ENCODE data around the gene IL25. TPM values are rescaled to one million over a fixed set of nuclear protein-coding genes. Genes with fewer than 3 reads are reported as not detected.

IL25 gene
- total RNA-seq, 1 donor from 2014 or later: not detected

DNA sequence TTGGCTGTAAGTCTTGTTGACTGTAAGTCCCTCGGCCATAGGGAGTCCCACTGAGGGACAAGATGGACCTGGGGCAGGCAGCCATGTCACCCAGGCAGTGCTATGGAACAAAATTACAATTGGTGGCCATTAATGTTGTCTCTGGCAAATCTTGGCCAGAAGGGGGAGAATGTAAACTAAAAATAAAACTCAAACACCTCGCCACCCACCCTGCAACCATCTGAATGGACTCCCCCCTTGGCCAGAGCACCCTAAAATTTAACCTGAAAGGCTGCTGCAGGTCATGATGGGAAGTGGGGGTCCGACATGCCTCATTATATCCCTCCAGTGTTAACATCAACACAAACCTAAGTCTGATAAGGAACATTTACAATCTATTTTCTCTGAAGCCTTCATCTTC is 28.1 kb upstream of the IL25 start:
- Mint-ChIP-seq H3K4me1 (ENCODE audit: low read depth, unreplicated experiment) (peaks cover 6% of the 10 kb centered on the region), H3K4me3 (ENCODE audit: unreplicated experiment) (no peak overlapping the region), H3K27me3 (ENCODE audit: unreplicated experiment) (peaks cover 3% of the 10 kb centered on the region), H3K27ac (ENCODE audit: unreplicated experiment) (no peak overlapping the region), H3K36me3 (ENCODE audit: unreplicated experiment) (peaks cover 5% of the 10 kb centered on the region), H3K9me3 (ENCODE audit: unreplicated experiment) (peaks cover 4% of the 10 kb centered on the region)
- no peak for TF ChIP-seq CTCF (IDR thresholded peaks at IDR 0.05; ENCODE audit: partially characterized antibody, unreplicated experiment)
- no peak for DNase-seq

DNA sequence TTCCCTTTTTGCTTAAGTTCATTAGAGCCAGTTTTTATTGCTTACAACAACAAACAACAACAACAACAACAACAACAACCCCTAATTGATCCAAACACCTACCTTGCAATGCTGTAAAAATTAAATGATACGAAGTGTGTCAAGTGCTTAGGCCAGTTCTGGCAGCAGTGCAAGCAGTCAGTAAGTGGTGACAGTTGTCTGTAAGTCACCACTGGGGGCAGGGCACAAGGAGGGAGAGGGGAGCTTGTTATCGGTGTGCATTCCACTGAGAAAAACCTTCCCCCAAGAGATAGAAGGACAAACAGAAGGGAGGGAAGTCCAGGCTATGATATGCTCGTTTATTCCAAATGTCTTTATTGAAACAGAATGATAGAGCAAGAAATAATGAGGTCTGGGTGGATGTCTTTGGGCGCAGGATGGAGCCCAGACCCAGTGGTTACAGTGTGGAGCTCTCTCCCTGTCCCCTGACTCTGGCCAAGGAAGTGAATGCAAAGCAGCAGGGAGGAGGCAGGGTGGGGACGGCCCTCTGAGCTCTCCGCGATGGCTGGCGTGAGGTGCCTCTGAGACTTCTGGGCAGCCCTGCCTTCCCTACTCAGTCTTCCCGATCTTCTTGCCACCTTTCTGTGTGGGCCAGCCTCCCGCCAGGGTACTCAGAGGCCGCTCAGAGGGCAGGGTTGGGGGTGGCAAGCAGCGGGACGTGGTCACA is 26.5 kb upstream of the IL25 start:
- Mint-ChIP-seq H3K27ac (ENCODE audit: unreplicated experiment) (peak overlapping the region; percentile 2), H3K4me3 (ENCODE audit: unreplicated experiment) (no peak overlapping the region), H3K36me3 (ENCODE audit: unreplicated experiment) (peaks cover 9% of the 10 kb centered on the region), H3K27me3 (ENCODE audit: unreplicated experiment) (peaks cover 8% of the 10 kb centered on the region), H3K9me3 (ENCODE audit: unreplicated experiment) (peaks cover 9% of the 10 kb centered on the region), H3K4me1 (ENCODE audit: low read depth, unreplicated experiment) (peaks cover 12% of the 10 kb centered on the region)
- no peak for DNase-seq
- no peak for TF ChIP-seq CTCF (IDR thresholded peaks at IDR 0.05; ENCODE audit: partially characterized antibody, unreplicated experiment)

DNA sequence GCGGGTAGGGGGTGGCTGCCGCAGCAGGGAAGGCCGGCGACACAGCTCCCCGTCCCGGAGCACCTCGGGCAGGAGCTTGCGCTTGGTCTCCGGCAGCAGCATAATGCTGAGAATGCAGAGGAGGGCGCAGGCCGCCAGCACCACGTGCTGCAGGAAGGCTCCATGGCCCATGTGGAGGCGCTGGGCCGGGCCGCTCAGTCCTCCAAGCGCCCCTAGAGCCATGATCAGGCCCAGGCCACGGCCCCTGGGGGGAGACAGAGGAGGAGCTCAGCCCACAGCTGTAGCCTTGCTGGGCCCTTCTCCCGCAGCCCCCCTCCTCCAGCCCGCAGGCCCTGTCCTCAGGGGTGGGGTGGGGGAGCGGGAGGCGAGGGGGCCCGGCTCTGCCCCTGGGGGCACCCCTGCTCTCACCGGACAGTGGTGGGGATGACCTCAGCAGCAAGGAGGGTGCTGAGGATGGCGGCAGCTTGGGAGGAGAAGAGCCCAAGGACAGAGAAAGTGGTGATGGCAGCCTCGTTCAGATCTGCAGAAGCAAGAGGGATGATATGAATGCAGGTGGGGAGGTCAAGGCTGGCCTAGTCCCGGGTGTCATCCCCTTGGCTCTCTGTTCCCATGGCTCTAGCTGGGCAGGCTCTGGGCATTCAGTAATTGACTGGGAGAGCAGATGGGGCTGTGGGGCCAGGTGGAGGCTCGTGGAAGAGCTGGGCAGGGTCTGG is 25.8 kb upstream of the IL25 start:
- H3K27me3 Mint-ChIP-seq (ENCODE audit: unreplicated experiment): peaks cover 10% of the 10 kb centered on the region
- peaks cover 12% of the 10 kb centered on the region for H3K36me3 Mint-ChIP-seq (ENCODE audit: unreplicated experiment)
- DNase-seq: no peak
- H3K4me1 Mint-ChIP-seq (ENCODE audit: low read depth, unreplicated experiment): peaks cover 14% of the 10 kb centered on the region
- H3K9me3 Mint-ChIP-seq (ENCODE audit: unreplicated experiment): peaks cover 9% of the 10 kb centered on the region
- H3K27ac Mint-ChIP-seq (ENCODE audit: unreplicated experiment): no peak overlapping the region
- H3K4me3 Mint-ChIP-seq (ENCODE audit: unreplicated experiment): no peak overlapping the region
- TF ChIP-seq CTCF (IDR thresholded peaks at IDR 0.05; ENCODE audit: partially characterized antibody, unreplicated experiment): no peak

DNA sequence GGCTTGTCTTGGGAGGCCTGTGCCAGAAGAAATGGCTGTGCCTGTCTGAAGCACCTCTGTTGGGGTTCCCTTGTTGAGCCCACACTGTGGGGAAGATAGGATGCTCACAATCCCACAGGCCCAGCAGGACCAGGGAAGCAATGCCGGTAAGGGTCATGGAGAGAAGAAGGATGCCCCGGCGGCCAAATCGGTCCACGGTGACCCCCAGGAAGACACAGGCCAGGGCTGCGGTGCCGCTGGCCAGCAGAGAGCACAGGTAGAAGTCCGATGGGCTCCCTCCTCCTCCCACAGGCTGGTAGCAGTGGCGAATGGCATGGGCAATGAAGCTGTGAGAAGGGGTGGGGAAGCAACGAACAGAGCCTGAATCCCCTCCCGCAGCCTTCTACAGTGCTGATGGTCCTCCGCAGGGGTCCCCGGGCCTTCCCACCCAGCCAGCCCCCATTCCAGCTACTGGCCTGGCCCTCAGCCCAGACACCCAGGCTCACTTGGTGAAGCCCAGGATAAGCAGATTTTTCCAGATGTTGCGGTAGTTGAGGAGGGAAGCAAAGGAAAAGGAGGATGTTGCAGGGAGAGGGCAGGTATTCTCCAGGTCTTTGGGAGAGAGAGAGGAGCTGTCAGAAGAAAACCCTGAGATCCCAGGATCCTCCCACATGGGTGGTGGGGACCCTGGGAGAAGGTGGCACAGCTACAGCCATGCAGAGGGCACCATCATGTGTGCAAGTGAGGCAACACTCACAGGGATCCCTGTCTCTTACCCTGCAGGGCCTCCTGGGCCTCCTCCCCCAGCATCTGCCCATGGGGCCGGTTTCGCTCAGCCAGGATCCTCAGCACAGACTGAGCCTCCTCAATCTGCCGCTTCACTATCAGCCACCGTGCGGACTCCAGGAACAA is 25.0 kb upstream of the IL25 start:
- no peak for TF ChIP-seq CTCF (IDR thresholded peaks at IDR 0.05; ENCODE audit: partially characterized antibody, unreplicated experiment)
- Mint-ChIP-seq H3K4me1 (ENCODE audit: low read depth, unreplicated experiment) (peaks cover 14% of the 10 kb centered on the region), H3K9me3 (ENCODE audit: unreplicated experiment) (peaks cover 9% of the 10 kb centered on the region), H3K27me3 (ENCODE audit: unreplicated experiment) (peaks cover 10% of the 10 kb centered on the region), H3K36me3 (ENCODE audit: unreplicated experiment) (peaks cover 12% of the 10 kb centered on the region), H3K27ac (ENCODE audit: unreplicated experiment) (no peak overlapping the region), H3K4me3 (ENCODE audit: unreplicated experiment) (no peak overlapping the region)
- no peak for DNase-seq

Data from glutamatergic neuron (in vitro differentiated cells).